GM21619 (cell line): Measurements from ENCODE around the gene ENDOU.
"Not testable (repeated sequence)": the region's sequence is repeated elsewhere in the genome, so short reads cannot be mapped to it uniquely, and the experiment has no call there.

Source experiments
- ATAC-seq: cut with Tn5 transposase; IDR thresholded peaks from one replicate; pipeline ENCODE4 v1.9.1; 2021; ENCODE audit not compliant: unreplicated experiment

The ENDOU gene

GRCh38 chr12:47698055-47698454 is 27.2 kb downstream of the ENDOU start:
- ATAC-seq: no peak

DNA sequence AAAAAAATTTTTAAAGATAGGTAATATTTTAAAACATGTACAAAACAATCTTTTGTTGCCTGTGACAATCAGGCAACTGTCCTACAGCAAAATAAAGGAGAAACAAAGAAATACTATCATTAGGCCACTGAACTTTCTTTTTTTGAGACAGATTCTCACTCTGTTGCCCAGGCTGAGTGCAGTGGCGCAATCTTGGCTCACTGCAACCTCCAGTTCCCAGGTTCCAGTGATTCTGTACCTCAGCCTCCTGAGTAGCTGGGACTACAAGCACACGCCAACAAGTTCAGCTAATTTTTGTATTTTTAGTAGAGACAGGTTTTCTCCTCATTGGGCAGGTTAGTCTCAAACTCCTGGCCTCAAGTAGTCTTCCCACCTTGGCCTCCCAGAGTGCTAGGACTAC is 36.1 kb downstream of the ENDOU start:
- no peak for ATAC-seq

DNA sequence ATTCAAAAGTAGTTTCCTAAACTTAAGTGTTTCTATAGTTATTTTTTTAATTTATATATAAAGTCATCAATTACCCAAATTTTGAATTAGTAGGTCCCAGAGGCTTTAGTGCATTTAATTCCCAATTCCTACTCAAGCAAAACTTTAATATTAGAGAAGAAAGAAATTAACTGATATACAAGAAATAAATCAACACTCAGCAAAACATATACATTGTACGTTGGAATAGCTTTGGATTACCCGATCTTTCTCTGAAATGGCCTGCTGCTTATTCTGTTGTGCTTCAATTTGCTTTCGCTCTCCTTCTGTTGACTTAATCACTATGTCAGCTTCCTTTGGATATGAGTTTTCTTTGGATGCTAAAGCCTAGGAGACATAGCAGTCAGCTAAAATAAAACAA is 37.7 kb downstream of the ENDOU start:
- no peak for ATAC-seq

- peak; percentile 60 for ATAC-seq
Measured at GRCh38 chr12:47686645-47687240, 38.5 kb downstream of the ENDOU start.

GRCh38 chr12:47679785-47680184 is 45.5 kb downstream of the ENDOU start:
- no peak for ATAC-seq

DNA sequence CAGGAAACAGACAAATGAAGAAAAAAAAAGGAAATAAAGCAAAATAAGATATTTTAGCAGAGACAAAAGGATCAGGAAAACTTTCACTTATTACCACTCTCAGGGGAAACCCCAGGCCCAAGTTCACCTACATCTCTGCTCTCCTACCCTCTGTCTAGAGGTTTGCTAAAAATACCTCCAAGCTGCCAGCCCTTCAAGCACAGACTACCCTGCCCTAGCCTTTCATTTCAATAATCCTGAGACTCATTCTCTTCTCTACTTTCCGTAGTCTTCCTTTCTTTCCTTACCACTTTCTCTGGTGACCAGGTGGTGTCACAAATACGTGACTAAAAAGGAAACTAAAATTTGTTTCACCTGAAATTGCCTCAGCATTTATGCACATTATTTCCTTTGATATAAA is 53.2 kb downstream of the ENDOU start:
- no peak for ATAC-seq

GRCh38 chr12:47667935-47668334 is 57.4 kb downstream of the ENDOU start:
- not testable (repeated sequence) for ATAC-seq
